ENCODE measurements around the gene EDA.

Gene EDA

GRCh38 chrX:69615779-69616456 is at the start of gene EDA:
Gene EDA (plus strand): TSS chrX:69616113.
- H3K9me3 ChIP-seq (ENCODE audit: control insufficient read depth, insufficient read depth, low read length), result peaks cover 46% of the 10 kb centered on the region
- no peaks in the 10 kb centered on the region for H3K36me3 ChIP-seq (ENCODE audit: control insufficient read depth, insufficient read depth, low read length)
- peak within 1 kb of the TSS; percentile 70 for H3K27ac ChIP-seq (ENCODE audit: low read depth, low read length)
- H3K4me1 ChIP-seq (ENCODE audit: control insufficient read depth, insufficient read depth, low read length), result no peaks in the 10 kb centered on the region
- H3K4me3 ChIP-seq (ENCODE audit: low read depth, low read length), result peak within 1 kb of the TSS; percentile 70
- H3K27me3 ChIP-seq (ENCODE audit: control insufficient read depth, insufficient read depth, low read length), result peaks cover 14% of the 10 kb centered on the region
- H3K9ac ChIP-seq (ENCODE audit: low read depth, low read length), result no peak within 1 kb of the TSS

GRCh38 chrX:69568828-69569227 is 47.1 kb upstream of the EDA start:
- Histone ChIP-seq H3K27me3 (ENCODE audit: control insufficient read depth, insufficient read depth, low read length) (no peaks in the 10 kb centered on the region), H3K9me3 (ENCODE audit: control insufficient read depth, insufficient read depth, low read length) (peaks cover 41% of the 10 kb centered on the region), H3K27ac (ENCODE audit: low read depth, low read length) (no peak overlapping the region), H3K4me1 (ENCODE audit: control insufficient read depth, insufficient read depth, low read length) (0 out of 2 replicates have a peak, but pooled peaks cover 3% of the 10 kb centered on the region), H3K4me3 (ENCODE audit: low read depth, low read length) (no peak overlapping the region), H3K36me3 (ENCODE audit: control insufficient read depth, insufficient read depth, low read length) (no peaks in the 10 kb centered on the region), H3K9ac (ENCODE audit: low read depth, low read length) (no peak overlapping the region)

GRCh38 chrX:69597399-69597798 is 18.5 kb upstream of the EDA start:
- no peaks in the 10 kb centered on the region for H3K4me1 ChIP-seq (ENCODE audit: control insufficient read depth, insufficient read depth, low read length)
- no peak overlapping the region for H3K4me3 ChIP-seq (ENCODE audit: low read depth, low read length)
- H3K27ac ChIP-seq (ENCODE audit: low read depth, low read length), result no peak overlapping the region
- no peaks in the 10 kb centered on the region for H3K36me3 ChIP-seq (ENCODE audit: control insufficient read depth, insufficient read depth, low read length)
- H3K9me3 ChIP-seq (ENCODE audit: control insufficient read depth, insufficient read depth, low read length), result peaks cover 37% of the 10 kb centered on the region
- no peaks in the 10 kb centered on the region for H3K27me3 ChIP-seq (ENCODE audit: control insufficient read depth, insufficient read depth, low read length)
- no peak overlapping the region for H3K9ac ChIP-seq (ENCODE audit: low read depth, low read length)

GRCh38 chrX:69600182-69600581 is 15.7 kb upstream of the EDA start:
- Histone ChIP-seq H3K9ac (ENCODE audit: low read depth, low read length) (no peak overlapping the region), H3K36me3 (ENCODE audit: control insufficient read depth, insufficient read depth, low read length) (no peaks in the 10 kb centered on the region), H3K9me3 (ENCODE audit: control insufficient read depth, insufficient read depth, low read length) (peaks cover 30% of the 10 kb centered on the region), H3K27me3 (ENCODE audit: control insufficient read depth, insufficient read depth, low read length) (no peaks in the 10 kb centered on the region), H3K4me1 (ENCODE audit: control insufficient read depth, insufficient read depth, low read length) (peaks cover 1% of the 10 kb centered on the region; the same call in 1 of the 2 replicates), H3K27ac (ENCODE audit: low read depth, low read length) (no peak overlapping the region), H3K4me3 (ENCODE audit: low read depth, low read length) (no peak overlapping the region)

- H3K9ac ChIP-seq (ENCODE audit: low read depth, low read length), result no peak overlapping the region
- H3K4me1 ChIP-seq (ENCODE audit: control insufficient read depth, insufficient read depth, low read length), result peaks cover 10% of the 10 kb centered on the region; the same call in 1 of the 2 replicates
- no peak overlapping the region for H3K4me3 ChIP-seq (ENCODE audit: low read depth, low read length)
- H3K9me3 ChIP-seq (ENCODE audit: control insufficient read depth, insufficient read depth, low read length), result peaks cover 33% of the 10 kb centered on the region
- no peak overlapping the region for H3K27ac ChIP-seq (ENCODE audit: low read depth, low read length)
- no peaks in the 10 kb centered on the region for H3K36me3 ChIP-seq (ENCODE audit: control insufficient read depth, insufficient read depth, low read length)
- H3K27me3 ChIP-seq (ENCODE audit: control insufficient read depth, insufficient read depth, low read length), result no peaks in the 10 kb centered on the region
Observed at GRCh38 chrX:69603566-69604194, 12.2 kb upstream of the EDA start.

GRCh38 chrX:69605521-69605920 is 10.4 kb upstream of the EDA start:
- H3K9ac ChIP-seq (ENCODE audit: low read depth, low read length), result no peak overlapping the region
- H3K27me3 ChIP-seq (ENCODE audit: control insufficient read depth, insufficient read depth, low read length), result no peaks in the 10 kb centered on the region
- H3K36me3 ChIP-seq (ENCODE audit: control insufficient read depth, insufficient read depth, low read length), result no peaks in the 10 kb centered on the region
- no peak overlapping the region for H3K27ac ChIP-seq (ENCODE audit: low read depth, low read length)
- no peak overlapping the region for H3K4me3 ChIP-seq (ENCODE audit: low read depth, low read length)
- H3K9me3 ChIP-seq (ENCODE audit: control insufficient read depth, insufficient read depth, low read length), result peaks cover 31% of the 10 kb centered on the region
- peaks cover 10% of the 10 kb centered on the region; the same call in 1 of the 2 replicates for H3K4me1 ChIP-seq (ENCODE audit: control insufficient read depth, insufficient read depth, low read length)

- Histone ChIP-seq H3K4me3 (ENCODE audit: low read depth, low read length) (no peak overlapping the region), H3K4me1 (ENCODE audit: control insufficient read depth, insufficient read depth, low read length) (peaks cover 10% of the 10 kb centered on the region; the same call in 1 of the 2 replicates), H3K27me3 (ENCODE audit: control insufficient read depth, insufficient read depth, low read length) (no peaks in the 10 kb centered on the region), H3K9ac (ENCODE audit: low read depth, low read length) (no peak overlapping the region), H3K27ac (ENCODE audit: low read depth, low read length) (no peak overlapping the region), H3K9me3 (ENCODE audit: control insufficient read depth, insufficient read depth, low read length) (peaks cover 32% of the 10 kb centered on the region), H3K36me3 (ENCODE audit: control insufficient read depth, insufficient read depth, low read length) (no peaks in the 10 kb centered on the region)
Observed at GRCh38 chrX:69607616-69608015, 8.3 kb upstream of the EDA start.

- Histone ChIP-seq H3K27me3 (ENCODE audit: control insufficient read depth, insufficient read depth, low read length) (peaks cover 14% of the 10 kb centered on the region), H3K36me3 (ENCODE audit: control insufficient read depth, insufficient read depth, low read length) (no peaks in the 10 kb centered on the region), H3K4me1 (ENCODE audit: control insufficient read depth, insufficient read depth, low read length) (no peaks in the 10 kb centered on the region), H3K27ac (ENCODE audit: low read depth, low read length) (no peak overlapping the region), H3K4me3 (ENCODE audit: low read depth, low read length) (no peak overlapping the region), H3K9me3 (ENCODE audit: control insufficient read depth, insufficient read depth, low read length) (peaks cover 40% of the 10 kb centered on the region), H3K9ac (ENCODE audit: low read depth, low read length) (no peak overlapping the region)
Observed at GRCh38 chrX:69613946-69614345, 2.0 kb upstream of the EDA start.

GRCh38 chrX:69614886-69615285 is 1.0 kb upstream of the EDA start:
- Histone ChIP-seq H3K27me3 (ENCODE audit: control insufficient read depth, insufficient read depth, low read length) (peaks cover 14% of the 10 kb centered on the region), H3K9me3 (ENCODE audit: control insufficient read depth, insufficient read depth, low read length) (peaks cover 40% of the 10 kb centered on the region), H3K4me3 (ENCODE audit: low read depth, low read length) (no peak overlapping the region), H3K36me3 (ENCODE audit: control insufficient read depth, insufficient read depth, low read length) (no peaks in the 10 kb centered on the region), H3K9ac (ENCODE audit: low read depth, low read length) (no peak overlapping the region), H3K4me1 (ENCODE audit: control insufficient read depth, insufficient read depth, low read length) (no peaks in the 10 kb centered on the region), H3K27ac (ENCODE audit: low read depth, low read length) (peak overlapping the region; percentile 70)

GRCh38 chrX:69615342-69615741 is 571 bp upstream of the EDA start:
- Histone ChIP-seq H3K27ac (ENCODE audit: low read depth, low read length) (peak overlapping the region; percentile 70), H3K9ac (ENCODE audit: low read depth, low read length) (no peak overlapping the region), H3K4me3 (ENCODE audit: low read depth, low read length) (peak overlapping the region; percentile 58), H3K36me3 (ENCODE audit: control insufficient read depth, insufficient read depth, low read length) (no peaks in the 10 kb centered on the region), H3K9me3 (ENCODE audit: control insufficient read depth, insufficient read depth, low read length) (peaks cover 40% of the 10 kb centered on the region), H3K4me1 (ENCODE audit: control insufficient read depth, insufficient read depth, low read length) (no peaks in the 10 kb centered on the region), H3K27me3 (ENCODE audit: control insufficient read depth, insufficient read depth, low read length) (peaks cover 14% of the 10 kb centered on the region)

- H3K36me3 ChIP-seq (ENCODE audit: control insufficient read depth, insufficient read depth, low read length), result no peaks in the 10 kb centered on the region
- no peaks in the 10 kb centered on the region for H3K4me1 ChIP-seq (ENCODE audit: control insufficient read depth, insufficient read depth, low read length)
- peaks cover 14% of the 10 kb centered on the region for H3K27me3 ChIP-seq (ENCODE audit: control insufficient read depth, insufficient read depth, low read length)
- peak overlapping the region; percentile 70 for H3K4me3 ChIP-seq (ENCODE audit: low read depth, low read length)
- peaks cover 49% of the 10 kb centered on the region for H3K9me3 ChIP-seq (ENCODE audit: control insufficient read depth, insufficient read depth, low read length)
- no peak overlapping the region for H3K27ac ChIP-seq (ENCODE audit: low read depth, low read length)
- no peak overlapping the region for H3K9ac ChIP-seq (ENCODE audit: low read depth, low read length)
Observed at GRCh38 chrX:69616457-69617203, 717 bp downstream of the EDA start.

Data from HUES48 (cell line).